A549 (cell line): ENCODE measurements around the gene EPS15. TPM values are rescaled to one million over a fixed set of nuclear protein-coding genes. Genes with fewer than 3 reads are reported as not detected.

Experiments used
- ATAC-seq, 2 experiments: fragments of 200-7000 bp in 1 of 2; fragments of >200 bp in 1 of 2; cut with Nextera tagmentation in 1 of 2; cut with Tn5 transposase in 1 of 2; 3 replicates each; pipeline versions ENCODE4 v1.8.0 to v1.9.1; 2018 to 2020; ENCODE audit warnings: mild to moderate bottlenecking in 1 of 2, moderate library complexity in 1 of 2
- CTCF ChIA-PET: fragments of 300-600 bp; sonication (Branson Sonifier 250); formaldehyde crosslinking; extraction: SDS; loops from one replicate; lab custom pipeline; 2021; ENCODE audit warnings: antibody characterized with exemption, inconsistent platforms; lab: Yijun Ruan, JAX
- POLR2A ChIA-PET: fragments of 350-600 bp; formaldehyde crosslinking; extraction: SDS; loops from one replicate; lab custom pipeline; 2021; ENCODE audit warnings: antibody characterized with exemption, inconsistent platforms; lab: Yijun Ruan, JAX
- DNase-seq, 2 experiments: peaks; one replicate each; pipeline versions ENCODE4 v3.0.0 to v3.0.0-alpha.2; 2011 to 2016; ENCODE audit warnings: low read depth in 1 of 2, low spot score in 1 of 2
- FAIRE-seq: peaks from 2 replicates; lab custom pipeline; 2011; peaks lifted over from hg19 to GRCh38; lab: Jason Lieb, UNC
- H3K27ac ChIP-seq, 2 experiments: fragments of >200 bp; sonication (Bioruptor Twin); formaldehyde crosslinking; 3 replicates each; pipeline ENCODE4 v1.5.1; 2016 to 2017
- H3K4me1 ChIP-seq: fragments of >200 bp; sonication (Bioruptor Twin); formaldehyde crosslinking; 3 replicates; pipeline ENCODE4 v1.6.1; 2016
- H3K4me2 ChIP-seq: fragments of >200 bp; sonication (Bioruptor Twin); formaldehyde crosslinking; 3 replicates; pipeline ENCODE4 v1.6.1; 2016
- H3K4me3 ChIP-seq: fragments of >200 bp; sonication (Bioruptor Twin); formaldehyde crosslinking; 3 replicates; pipeline ENCODE4 v1.5.1; 2016
- H3K9me3 ChIP-seq: fragments of >200 bp; sonication (Bioruptor Twin); formaldehyde crosslinking; 3 replicates; pipeline ENCODE4 v1.6.1; 2016
- ATOH8 ChIP-seq: fragments of 250-450 bp; sonication (Bioruptor Pico); IDR thresholded peaks from 2 replicates; pipeline ENCODE4 v1.5.0; 2020; ENCODE audit warnings: low read depth, mild to moderate bottlenecking, moderate library complexity
- BHLHE40 ChIP-seq: IDR thresholded peaks from 2 replicates; pipeline ENCODE4 v1.6.1; 2012; ENCODE audit warnings: low read depth, low read length, inconsistent platforms
- CBX2 ChIP-seq: fragments of 200-600 bp; sonication (generic); IDR thresholded peaks from 2 replicates; pipeline ENCODE4 v1.6.1; 2016; ENCODE audit warnings: low read depth, mild to moderate bottlenecking, borderline replicate concordance
- CBX8 ChIP-seq: fragments of 200-600 bp; sonication (generic); IDR thresholded peaks from 2 replicates; pipeline ENCODE4 v1.6.1; 2016
- CHD4 ChIP-seq: fragments of 200-600 bp; sonication (generic); IDR thresholded peaks from 2 replicates; pipeline ENCODE4 v1.6.1; 2016; ENCODE audit warnings: antibody characterized with exemption, mild to moderate bottlenecking, borderline replicate concordance
- CTCF ChIP-seq: fragments of >200 bp; sonication (Bioruptor Twin); formaldehyde crosslinking; IDR thresholded peaks from 3 replicates; pipeline ENCODE4 v1.5.1; 2016
- ESRRA ChIP-seq: fragments of 150-350 bp; IDR thresholded peaks from 2 replicates; pipeline ENCODE4 v1.6.1; 2014; ENCODE audit warnings: mild to moderate bottlenecking, low read length, borderline replicate concordance
- FOSB ChIP-seq: fragments of 250-450 bp; sonication (Bioruptor Pico); IDR thresholded peaks from 2 replicates; pipeline ENCODE4 v1.5.0; 2020; ENCODE audit warnings: mild to moderate bottlenecking, moderate library complexity
- FOXS1 ChIP-seq: fragments of 250-450 bp; sonication (Bioruptor Pico); IDR thresholded peaks from 2 replicates; pipeline ENCODE4 v1.5.0; 2020; ENCODE audit warnings: mild to moderate bottlenecking, moderate library complexity
- JUN ChIP-seq, 2 experiments: fragments of >200 bp; sonication (Bioruptor Twin); formaldehyde crosslinking; IDR thresholded peaks; 2 replicates in 1 of 2; 3 replicates in 1 of 2; pipeline ENCODE4 v1.6.1; 2016 to 2017
- JUNB ChIP-seq: fragments of >200 bp; sonication (Bioruptor Twin); formaldehyde crosslinking; IDR thresholded peaks from 2 replicates; pipeline ENCODE4 v1.6.1; 2016
- KDM1A ChIP-seq: fragments of 200-600 bp; sonication (generic); IDR thresholded peaks from 2 replicates; pipeline ENCODE4 v1.6.1; 2016; ENCODE audit warnings: low read depth, mild to moderate bottlenecking
- MAFK ChIP-seq: fragments of 450-650 bp; IDR thresholded peaks from 2 replicates; pipeline ENCODE4 v1.6.1; 2014; ENCODE audit not compliant: partially characterized antibody
- MYC ChIP-seq: IDR thresholded peaks from 2 replicates; pipeline ENCODE4 v1.6.1; 2012; ENCODE audit warnings: mild to moderate bottlenecking, inconsistent platforms, low read length, improper control_type of control experiment, borderline replicate concordance
- NR3C1 ChIP-seq: fragments of >200 bp; sonication (Bioruptor Twin); formaldehyde crosslinking; IDR thresholded peaks from 3 replicates; pipeline ENCODE4 v1.6.1; 2017
- PBX3 ChIP-seq: IDR thresholded peaks from 2 replicates; pipeline ENCODE4 v1.6.1; 2012
- POLR2A ChIP-seq: IDR thresholded peaks from 2 replicates; pipeline ENCODE4 v1.6.1; 2012; ENCODE audit warnings: mild to moderate bottlenecking, low read length
- POLR2AphosphoS2 ChIP-seq: conservative IDR thresholded peaks from 2 replicates; pipeline ENCODE4 v1.6.1; 2012; ENCODE audit warnings: low read length, improper control_type of control experiment, inconsistent platforms
- RAD21 ChIP-seq, 2 experiments: fragments of >200 bp in 1 of 2; sonication (Bioruptor Twin) in 1 of 2; formaldehyde crosslinking in 1 of 2; IDR thresholded peaks in 1 of 2; conservative IDR thresholded peaks in 1 of 2; 2 replicates in 1 of 2; 3 replicates in 1 of 2; pipeline ENCODE4 v1.6.1; 2012 to 2018; ENCODE audit warnings: inconsistent platforms in 1 of 2
- RCOR1 ChIP-seq: fragments of 150-350 bp; IDR thresholded peaks from 2 replicates; pipeline ENCODE4 v1.6.1; 2014; ENCODE audit warnings: antibody characterized with exemption, low read length, low read depth
- RFX5 ChIP-seq: fragments of 450-650 bp; IDR thresholded peaks from 2 replicates; pipeline ENCODE4 v1.7.1; 2014; ENCODE audit warnings: antibody characterized with exemption, mild to moderate bottlenecking, moderate library complexity
- RNF2 ChIP-seq: fragments of 200-600 bp; sonication (generic); IDR thresholded peaks from 2 replicates; pipeline ENCODE4 v1.6.1; 2016; ENCODE audit warnings: low read depth, mild to moderate bottlenecking, antibody characterized with exemption, moderate library complexity, borderline replicate concordance
- ZNF302 ChIP-seq: fragments of 250-450 bp; sonication (Bioruptor Pico); IDR thresholded peaks from 2 replicates; pipeline ENCODE4 v1.9.0; 2021; ENCODE audit warnings: inconsistent platforms, mild to moderate bottlenecking, moderate library complexity
- WGBS: methylation state at CpG from one replicate; pipeline ENCODE4 v1.1.6; 2017; ENCODE audit errors: missing lambda C conversion rate; 5-methylcytosine and 5-hydroxymethylcytosine counted together
- polyA plus RNA-seq, 4 experiments: library from polyadenylated mRNA; depleted of rRNA in 3 of 4; stranded (reverse); fragments of >200 nt; fragmentation: RNase III in 1 of 4; extraction: RNeasy Plus Mini Kit Qiagen cat#74134 plus additional on column Dnase treatment in 1 of 4; gene quantifications; 2 replicates in 3 of 4; 3 replicates in 1 of 4; pipeline ENCODE4 v1.2.3, GENCODE V29; 2011 to 2017
- TF ChIP-seq, protein P1 (sequence below): fragments of 200-600 bp; sonication (generic); IDR thresholded peaks from 2 replicates; pipeline ENCODE4 v1.6.1; 2016; ENCODE audit warnings: antibody characterized with exemption, mild to moderate bottlenecking, moderate library complexity
- TF ChIP-seq, protein P2 (sequence below): IDR thresholded peaks from 2 replicates; pipeline ENCODE4 v1.6.1; 2012; ENCODE audit warnings: low read depth, borderline replicate concordance

The EPS15 gene
- polyA plus RNA-seq, 2 of the 4 experiments (the other 2 are of a cell fraction) = 10.9 to 35.4 TPM

DNA sequence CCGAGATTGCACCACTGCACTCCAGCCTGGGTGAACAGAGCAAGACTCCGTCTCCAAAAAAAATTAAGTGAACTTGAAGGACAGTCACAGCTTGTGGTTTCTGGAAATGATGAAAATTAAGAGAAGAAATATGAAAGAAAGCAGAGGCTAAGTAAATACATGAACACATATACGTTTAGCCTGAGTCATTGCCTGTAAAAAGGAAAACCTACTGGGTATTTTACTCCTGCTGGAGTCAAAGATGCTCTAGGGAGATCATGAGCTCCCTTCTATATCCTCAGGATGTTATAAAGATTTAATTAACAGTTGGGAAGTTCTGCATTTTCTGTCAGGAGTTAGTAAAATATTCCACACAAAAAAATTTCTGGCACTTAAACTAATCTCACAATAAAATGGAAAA is 145.2 kb downstream of the EPS15 start:
- no peak for DNase-seq
- Histone ChIP-seq H3K4me1 (no peaks in the 10 kb centered on the region), H3K4me3 (no peak overlapping the region)
- WGBS = 75% methylated on average over 3 of the region's 3 CpGs
- FAIRE-seq = no peak
- CTCF ChIA-PET = no interaction called here
- ATAC-seq = no peak
- TF ChIP-seq, protein P1, sequence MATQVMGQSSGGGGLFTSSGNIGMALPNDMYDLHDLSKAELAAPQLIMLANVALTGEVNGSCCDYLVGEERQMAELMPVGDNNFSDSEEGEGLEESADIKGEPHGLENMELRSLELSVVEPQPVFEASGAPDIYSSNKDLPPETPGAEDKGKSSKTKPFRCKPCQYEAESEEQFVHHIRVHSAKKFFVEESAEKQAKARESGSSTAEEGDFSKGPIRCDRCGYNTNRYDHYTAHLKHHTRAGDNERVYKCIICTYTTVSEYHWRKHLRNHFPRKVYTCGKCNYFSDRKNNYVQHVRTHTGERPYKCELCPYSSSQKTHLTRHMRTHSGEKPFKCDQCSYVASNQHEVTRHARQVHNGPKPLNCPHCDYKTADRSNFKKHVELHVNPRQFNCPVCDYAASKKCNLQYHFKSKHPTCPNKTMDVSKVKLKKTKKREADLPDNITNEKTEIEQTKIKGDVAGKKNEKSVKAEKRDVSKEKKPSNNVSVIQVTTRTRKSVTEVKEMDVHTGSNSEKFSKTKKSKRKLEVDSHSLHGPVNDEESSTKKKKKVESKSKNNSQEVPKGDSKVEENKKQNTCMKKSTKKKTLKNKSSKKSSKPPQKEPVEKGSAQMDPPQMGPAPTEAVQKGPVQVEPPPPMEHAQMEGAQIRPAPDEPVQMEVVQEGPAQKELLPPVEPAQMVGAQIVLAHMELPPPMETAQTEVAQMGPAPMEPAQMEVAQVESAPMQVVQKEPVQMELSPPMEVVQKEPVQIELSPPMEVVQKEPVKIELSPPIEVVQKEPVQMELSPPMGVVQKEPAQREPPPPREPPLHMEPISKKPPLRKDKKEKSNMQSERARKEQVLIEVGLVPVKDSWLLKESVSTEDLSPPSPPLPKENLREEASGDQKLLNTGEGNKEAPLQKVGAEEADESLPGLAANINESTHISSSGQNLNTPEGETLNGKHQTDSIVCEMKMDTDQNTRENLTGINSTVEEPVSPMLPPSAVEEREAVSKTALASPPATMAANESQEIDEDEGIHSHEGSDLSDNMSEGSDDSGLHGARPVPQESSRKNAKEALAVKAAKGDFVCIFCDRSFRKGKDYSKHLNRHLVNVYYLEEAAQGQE = no peak
- TF ChIP-seq KDM1A (no peak), PBX3 (no peak), ZNF302 (CRISPR knock-in tag) (no peak), RAD21 (conservative IDR thresholded peaks at IDR 0.05 in 1 of 2, IDR thresholded peaks at IDR 0.05 in 1 of 2) (no peak), CBX2 (no peak), RNF2 (no peak), NR3C1 (no peak), CHD4 (no peak), RFX5 (no peak), FOSB (CRISPR knock-in tag) (no peak), MYC (no peak)
- TF ChIP-seq, protein P2, sequence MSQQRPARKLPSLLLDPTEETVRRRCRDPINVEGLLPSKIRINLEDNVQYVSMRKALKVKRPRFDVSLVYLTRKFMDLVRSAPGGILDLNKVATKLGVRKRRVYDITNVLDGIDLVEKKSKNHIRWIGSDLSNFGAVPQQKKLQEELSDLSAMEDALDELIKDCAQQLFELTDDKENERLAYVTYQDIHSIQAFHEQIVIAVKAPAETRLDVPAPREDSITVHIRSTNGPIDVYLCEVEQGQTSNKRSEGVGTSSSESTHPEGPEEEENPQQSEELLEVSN = no peak
- TF ChIP-seq, all 56 proteins: peak for 0
- no peaks in the 10 kb centered on the region for H3K9me3 ChIP-seq
- H3K27ac ChIP-seq = no peak overlapping the region
- H3K4me2 ChIP-seq = no peak overlapping the region
- POLR2A ChIA-PET = no interaction called here

GRCh38 chr1:51372561-51372960 is 146.5 kb downstream of the EPS15 start:
- TF ChIP-seq RCOR1 (no peak), JUN (IDR thresholded peaks at IDR 0.05) (no peak), PBX3 (no peak), ATOH8 (no peak), POLR2AphosphoS2 (no peak), ESRRA (no peak), MAFK (no peak), BHLHE40 (no peak), CTCF (no peak), JUNB (no peak), FOXS1 (no peak), CBX8 (no peak), POLR2A (no peak)
- TF ChIP-seq, all 56 proteins: peak for 0
- DNase-seq (no peak), ATAC-seq (no peak), FAIRE-seq (no peak)
- CTCF ChIA-PET = no interaction called here
- Histone ChIP-seq H3K4me1 (no peaks in the 10 kb centered on the region), H3K27ac (no peak overlapping the region), H3K9me3 (no peaks in the 10 kb centered on the region), H3K4me2 (no peak overlapping the region), H3K4me3 (no peak overlapping the region)
- POLR2A ChIA-PET = no interaction called here
